GM19372 (cell line): Measurements from ENCODE around the gene RAB40C.

Source experiments
- ATAC-seq: cut with Tn5 transposase; IDR thresholded peaks from one replicate; pipeline ENCODE4 v1.9.1; 2021; ENCODE audit warnings: mild to moderate bottlenecking, low read depth, moderate library complexity; ENCODE audit not compliant: unreplicated experiment

The RAB40C gene

DNA sequence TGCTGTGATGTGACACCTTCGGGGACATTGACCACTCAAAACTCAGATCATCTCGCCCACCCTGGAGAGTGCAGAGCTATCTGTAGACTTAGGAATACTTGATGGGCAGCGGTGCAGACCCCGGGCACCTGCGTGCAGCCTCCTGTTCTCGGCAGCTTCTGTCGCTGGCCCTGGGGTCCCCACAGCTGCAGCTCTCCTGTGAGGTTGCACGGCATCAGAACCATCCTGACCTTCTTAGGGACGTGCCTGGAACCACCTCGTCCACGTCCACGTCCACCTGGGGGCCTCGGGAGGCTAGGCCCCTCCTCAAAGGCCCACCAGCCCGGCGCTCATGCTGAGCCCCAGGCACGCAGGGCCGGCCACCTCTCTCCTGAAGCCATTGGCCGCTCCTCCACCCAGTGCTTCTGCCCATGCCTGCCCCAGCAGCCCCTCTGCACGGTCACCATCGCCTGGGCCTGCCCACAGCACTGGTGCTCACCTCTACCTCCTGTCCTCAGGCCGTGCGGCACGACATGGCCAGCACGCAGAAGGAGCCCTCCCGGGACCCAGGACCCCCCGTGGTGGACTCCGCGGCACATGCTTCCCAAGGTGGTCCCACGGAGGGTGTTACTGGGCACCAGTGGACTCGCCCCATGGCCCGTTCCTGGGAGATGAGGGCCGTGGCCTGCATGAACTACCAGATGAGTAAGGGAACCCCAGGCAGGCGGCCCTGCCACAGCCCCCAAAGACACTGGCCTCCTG lies 38.6 kb downstream of the RAB40C start:
- no peak for ATAC-seq

DNA sequence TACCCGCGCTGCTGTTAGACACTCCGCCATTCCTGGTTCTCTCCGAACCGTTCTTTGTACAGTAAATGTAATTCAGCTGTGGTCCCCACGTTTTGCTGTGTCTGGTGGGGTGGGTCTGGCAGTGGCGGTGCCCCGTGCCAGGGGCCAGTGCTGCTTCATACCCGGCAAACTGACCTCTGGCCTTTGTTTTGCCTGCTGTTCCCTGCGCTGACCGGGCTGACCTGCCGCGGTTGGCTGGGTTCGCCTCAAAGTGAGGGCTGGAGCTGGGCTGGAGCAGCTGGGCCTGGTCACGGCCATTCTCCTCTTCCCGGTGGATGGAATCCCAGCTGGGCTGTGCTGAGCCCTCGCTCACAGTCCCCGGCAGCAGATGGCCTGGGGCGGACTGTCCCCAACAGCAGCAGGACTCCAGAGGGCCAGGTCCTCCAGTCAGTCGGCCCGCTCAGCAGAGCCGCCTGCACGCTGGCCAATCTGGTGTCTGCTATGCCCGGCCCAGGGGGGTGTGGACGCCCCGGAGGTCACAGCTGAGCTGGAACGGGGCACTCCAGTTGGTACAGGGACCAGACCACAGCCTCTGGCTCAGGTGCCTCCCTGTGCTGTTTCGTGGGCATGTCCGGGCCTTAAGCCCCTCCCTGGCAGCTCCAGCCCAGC lies 39.4 kb downstream of the RAB40C start:
- no peak for ATAC-seq

DNA sequence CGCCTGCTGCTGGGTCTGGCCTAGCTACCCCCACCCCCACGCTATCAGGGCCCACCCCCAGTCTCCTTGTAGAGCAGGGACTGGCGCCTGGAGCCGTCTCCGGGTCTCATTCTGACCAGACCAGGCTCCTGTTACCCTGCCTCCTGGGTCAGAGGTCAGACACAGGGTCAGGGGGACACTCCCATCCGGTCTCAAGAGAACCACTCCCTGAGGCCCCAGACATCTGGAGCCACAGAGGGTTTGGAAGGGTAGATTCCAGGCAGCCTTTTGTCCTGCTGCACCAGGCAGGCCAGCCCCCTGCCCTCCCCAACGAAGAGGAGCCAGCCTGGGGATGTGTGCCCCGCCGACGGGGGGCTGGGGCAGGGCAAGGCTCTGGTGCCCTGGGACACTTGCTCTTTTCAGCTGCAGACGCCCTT lies 40.0 kb downstream of the RAB40C start:
- no peak for ATAC-seq

DNA sequence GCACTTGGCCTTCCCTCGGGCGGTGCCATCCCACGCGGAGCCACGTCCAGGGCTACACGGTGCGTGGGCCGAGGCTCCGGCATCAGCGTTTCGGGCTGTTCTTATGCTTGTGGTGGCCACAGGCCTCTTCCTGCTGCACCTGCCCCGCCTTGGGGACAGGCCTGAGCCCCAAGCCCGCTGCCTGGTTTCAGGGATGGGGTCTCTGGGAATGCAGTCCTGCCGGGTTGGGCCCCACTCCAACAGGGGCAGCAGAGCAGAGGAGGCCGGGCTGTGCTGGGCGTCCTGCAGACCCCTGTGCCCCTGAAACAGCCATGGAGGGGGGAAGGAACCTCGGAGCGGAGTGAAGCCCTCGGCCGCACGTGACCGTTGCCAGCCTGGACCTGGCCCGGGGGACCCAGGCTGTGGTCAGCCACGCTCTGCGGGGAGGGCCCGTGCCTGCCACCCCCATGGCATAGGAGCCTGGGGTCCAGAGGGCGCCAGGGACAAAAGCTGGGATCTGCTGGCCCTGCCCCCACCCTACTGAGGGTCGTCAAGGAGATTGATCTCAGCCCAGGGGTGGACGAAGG lies 40.5 kb downstream of the RAB40C start:
- ATAC-seq = no peak

DNA sequence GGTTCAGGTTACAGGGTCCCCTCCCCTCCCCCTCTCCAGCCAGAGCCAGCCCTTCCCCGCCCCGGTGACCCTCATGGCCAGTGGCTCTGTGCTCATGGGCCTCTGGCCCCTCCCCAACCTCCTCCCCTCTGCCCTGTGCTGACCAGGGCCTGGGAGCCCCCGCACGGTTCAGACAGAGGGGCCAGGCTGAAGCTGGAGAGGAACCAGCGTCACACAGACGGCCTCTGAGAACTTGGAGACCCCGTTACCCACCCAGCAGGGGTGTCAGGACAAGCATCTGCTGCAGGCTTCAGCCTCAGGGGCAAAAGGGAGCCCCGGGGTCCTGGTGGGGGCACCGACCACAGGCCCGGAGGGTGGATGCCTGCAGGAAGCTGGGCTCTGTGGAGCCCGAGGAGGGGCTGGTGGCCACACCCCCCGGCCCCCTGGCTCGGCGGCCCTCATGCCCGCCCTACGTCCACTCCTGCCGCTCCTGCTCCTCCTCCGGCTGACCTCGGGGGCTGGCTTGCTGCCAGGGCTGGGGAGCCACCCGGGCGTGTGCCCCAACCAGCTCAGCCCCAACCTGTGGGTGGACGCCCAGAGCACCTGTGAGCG lies 41.0 kb downstream of the RAB40C start, which contains the start of gene WFIKKN1:
WFIKKN1 (plus strand) TSS at position 171 of the 591 bp plus-strand sequence; CDS start at position 440, 269 bp downstream.
- ATAC-seq = no peak

GRCh38 chr16:631808-632358 lies 42.0 kb downstream of the RAB40C start:
- ATAC-seq = no peak

DNA sequence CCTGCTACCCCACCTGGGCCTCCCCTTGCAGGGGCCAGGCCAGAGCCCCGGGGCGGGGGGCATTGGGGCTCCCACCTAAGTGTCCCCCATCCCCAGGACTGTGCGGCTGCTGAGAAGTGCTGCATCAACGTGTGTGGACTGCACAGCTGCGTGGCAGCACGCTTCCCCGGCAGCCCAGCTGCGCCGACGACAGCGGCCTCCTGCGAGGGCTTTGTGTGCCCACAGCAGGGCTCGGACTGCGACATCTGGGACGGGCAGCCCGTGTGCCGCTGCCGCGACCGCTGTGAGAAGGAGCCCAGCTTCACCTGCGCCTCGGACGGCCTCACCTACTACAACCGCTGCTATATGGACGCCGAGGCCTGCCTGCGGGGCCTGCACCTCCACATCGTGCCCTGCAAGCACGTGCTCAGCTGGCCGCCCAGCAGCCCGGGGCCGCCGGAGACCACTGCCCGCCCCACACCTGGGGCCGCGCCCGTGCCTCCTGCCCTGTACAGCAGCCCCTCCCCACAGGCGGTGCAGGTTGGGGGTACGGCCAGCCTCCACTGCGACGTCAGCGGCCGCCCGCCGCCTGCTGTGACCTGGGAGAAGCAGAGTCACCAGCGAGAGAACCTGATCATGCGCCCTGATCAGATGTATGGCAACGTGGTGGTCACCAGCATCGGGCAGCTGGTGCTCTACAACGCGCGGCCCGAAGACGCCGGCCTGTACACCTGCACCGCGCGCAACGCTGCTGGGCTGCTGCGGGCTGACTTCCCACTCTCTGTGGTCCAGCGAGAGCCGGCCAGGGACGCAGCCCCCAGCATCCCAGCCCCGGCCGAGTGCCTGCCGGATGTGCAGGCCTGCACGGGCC lies 42.8 kb downstream of the RAB40C start:
- no peak for ATAC-seq

- ATAC-seq = no peak
Measured at GRCh38 chr16:633336-634050, 43.6 kb downstream of the RAB40C start.

GRCh38 chr16:634051-634670 lies 44.3 kb downstream of the RAB40C start:
- ATAC-seq = no peak

DNA sequence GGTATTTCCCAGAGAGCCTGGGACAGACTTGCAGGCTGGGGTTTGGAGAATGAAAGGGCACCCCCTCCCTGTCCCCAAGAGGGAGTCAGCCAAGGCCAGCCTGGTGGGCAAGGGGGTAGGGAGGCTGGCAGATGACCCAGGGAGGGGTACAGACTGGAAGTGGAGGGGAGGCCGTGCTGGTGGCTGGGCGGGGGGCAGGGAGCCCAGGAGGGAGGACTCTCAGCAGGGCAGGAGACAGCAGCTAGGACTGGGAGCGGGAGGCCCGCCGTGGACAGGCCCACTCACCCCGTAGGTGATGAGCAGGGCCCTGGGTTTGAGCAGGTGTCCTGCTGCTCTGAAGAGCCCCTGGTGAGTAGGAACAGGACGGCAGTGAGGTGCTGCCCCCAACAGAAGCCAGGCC lies 45.1 kb downstream of the RAB40C start:
- ATAC-seq = no peak

GRCh38 chr16:635573-636205 lies 45.8 kb downstream of the RAB40C start:
- peak; percentile 7 for ATAC-seq

DNA sequence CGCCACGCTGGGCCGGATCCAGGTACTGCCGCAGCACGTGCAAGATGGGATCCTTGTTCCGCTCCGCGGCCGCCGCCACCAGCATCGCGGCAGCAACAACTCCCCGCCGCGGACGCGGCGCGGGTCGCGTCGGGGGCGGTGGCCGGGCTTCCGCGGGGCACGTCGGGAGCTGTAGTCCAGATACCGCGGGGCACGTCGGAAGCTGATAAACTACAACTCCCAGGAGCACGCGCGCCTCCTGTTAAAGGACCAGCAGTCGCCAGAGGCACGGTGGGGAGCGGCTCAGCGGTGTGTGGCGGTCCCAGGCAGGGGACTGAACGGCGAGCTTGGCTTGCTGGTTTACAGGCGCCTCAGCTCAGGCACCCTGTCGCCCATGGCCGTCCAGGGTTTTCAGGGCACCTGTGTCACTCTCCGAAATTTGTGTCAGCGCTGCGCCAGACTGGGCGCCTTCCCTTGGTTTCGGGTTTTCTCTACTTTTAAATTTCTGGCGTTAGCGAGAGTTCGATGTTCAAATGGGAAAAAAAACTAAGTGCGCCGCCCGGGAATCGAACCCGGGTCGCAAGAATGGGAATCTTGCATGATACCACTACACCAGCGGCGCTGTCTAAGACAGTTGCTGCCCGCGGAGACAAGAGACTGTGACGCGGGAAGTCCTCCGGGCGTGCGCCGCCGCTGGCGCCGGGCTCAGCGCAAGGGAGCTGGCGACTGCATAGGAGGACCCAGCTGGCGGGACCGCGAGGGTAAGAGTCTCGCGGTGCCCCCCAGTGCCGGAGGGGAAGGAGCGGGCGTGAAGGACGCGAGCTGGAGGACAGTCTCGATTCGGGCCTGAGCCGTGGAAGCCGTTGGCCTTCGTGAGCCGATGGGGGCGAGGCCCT lies 46.6 kb downstream of the RAB40C start, which contains the start of gene METTL26:
METTL26 (minus strand) TSS at position 100 of the 875 bp plus-strand sequence; CDS start at position 85, 15 bp downstream.
- ATAC-seq = peak; percentile 76

DNA sequence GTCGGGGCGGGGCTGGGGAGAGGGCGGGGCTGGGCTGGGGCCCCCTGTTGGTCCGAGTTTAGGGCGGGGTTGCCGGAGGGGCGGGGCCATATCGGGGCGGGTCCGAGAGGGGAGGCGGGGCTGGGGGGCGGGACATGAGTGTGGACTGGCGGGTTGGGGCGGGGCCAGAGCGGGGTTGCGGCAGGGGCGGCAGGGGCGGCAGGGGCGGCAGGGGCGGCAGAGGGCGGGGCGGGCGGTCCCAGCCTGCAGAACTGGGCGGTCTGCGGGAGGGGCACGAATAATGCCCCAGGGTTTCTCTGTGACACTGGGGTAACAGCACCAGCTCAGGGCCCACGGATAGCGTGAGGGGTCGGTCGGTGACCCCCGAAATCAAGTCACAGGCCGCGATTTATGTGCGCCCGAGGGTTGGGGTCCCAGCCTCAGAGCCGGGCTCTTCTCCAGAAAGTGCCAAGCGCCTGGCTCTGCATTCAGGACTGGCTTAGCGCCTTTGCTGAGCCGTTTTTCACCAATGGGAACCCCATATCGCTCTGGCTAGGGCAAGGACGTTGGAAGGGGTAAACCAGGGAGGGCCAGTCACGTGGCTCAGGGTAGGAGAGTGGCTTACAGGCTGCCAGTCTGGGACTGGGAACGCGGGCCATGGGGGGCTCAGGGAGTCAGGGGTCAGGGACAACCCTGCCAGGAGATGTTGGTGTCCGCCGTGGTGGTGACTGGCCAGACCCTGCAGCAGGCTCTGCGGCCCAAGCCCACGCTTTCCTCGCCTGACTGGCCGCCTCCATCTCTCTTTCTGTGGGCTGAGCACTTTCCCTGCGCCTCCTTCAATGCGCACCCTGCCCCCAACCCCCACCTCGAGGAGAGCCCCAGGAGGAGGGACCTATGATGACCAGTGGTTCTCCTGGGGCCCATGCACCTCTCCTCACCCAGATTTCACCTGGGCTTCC lies 47.5 kb downstream of the RAB40C start:
- ATAC-seq = no peak

- no peak for ATAC-seq
Measured at GRCh38 chr16:638034-638543, 48.2 kb downstream of the RAB40C start.

- ATAC-seq = no peak
Measured at GRCh38 chr16:638836-639235, 49.0 kb downstream of the RAB40C start.

DNA sequence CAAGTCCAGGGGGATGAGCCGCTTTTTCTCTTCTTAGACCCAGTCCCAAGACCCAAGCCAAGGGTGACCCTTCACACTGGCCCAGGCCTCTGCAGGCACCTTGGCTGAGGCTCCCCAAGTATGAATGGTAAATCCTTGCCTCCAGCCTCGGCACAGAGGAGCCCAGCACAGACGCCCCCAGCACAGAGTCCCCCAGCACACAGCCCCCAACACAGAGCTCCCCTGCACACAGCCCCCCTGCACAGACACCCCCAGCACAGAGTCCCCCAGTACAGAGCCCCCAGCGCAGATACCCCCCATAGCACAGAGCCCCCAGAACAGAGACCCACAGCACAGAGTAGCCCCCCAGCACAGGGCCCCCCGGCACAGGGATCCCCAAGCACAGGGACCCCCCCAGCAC lies 50.7 kb downstream of the RAB40C start:
- no peak for ATAC-seq
